CD4-positive, alpha-beta T cell treated with Interleukin-2 at 100 ng/mL for 4 hours (primary cell): ENCODE measurements around the gene ABCB11.

ENCODE experiments used
- DNase-seq: peaks from one replicate; pipeline ENCODE4 v3.0.0-alpha.2; 2020; ENCODE audit warnings: low spot score

The ABCB11 gene

DNA sequence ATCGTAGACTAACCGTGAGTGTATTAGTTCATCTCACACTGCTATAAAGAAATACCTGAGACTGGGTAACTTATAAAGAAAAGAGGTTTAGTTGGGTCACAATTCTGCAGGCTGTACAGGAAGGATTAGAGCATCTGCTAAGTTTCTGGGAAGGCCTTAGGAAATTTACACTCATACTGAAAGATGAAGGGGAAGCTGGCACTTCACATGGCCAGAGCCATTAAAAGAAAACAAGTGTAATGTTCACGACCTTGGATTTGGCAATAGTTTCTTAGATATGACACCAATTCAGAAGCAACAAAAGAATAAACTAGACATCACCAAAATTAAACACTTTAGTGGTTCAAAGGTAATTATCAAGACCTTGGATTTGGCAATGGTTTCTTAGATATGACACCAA is 23.8 kb downstream of the ABCB11 start:
- no peak for DNase-seq

DNA sequence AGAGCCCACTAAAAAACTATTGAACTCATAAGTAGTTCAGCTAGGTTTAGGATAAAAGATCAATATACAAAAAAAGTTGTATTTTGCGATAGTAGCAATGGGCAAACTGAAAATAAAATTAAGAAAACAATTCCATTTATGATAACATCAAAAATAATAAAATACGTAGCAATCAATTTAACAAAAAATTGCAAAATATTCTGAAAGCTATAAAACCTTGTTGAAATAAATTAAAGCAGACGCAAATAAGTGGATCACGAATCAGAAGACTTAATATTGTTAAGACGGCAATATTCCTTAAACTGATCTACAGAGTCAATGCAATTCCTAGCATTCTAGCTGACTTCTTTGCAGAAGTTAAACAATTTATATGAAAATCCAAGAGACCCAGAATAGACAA is 24.5 kb downstream of the ABCB11 start:
- no peak for DNase-seq

GRCh38 chr2:169005994-169006393 is 25.1 kb downstream of the ABCB11 start:
- DNase-seq = no peak

GRCh38 chr2:169005080-169005598 is 26.0 kb downstream of the ABCB11 start:
- no peak for DNase-seq

GRCh38 chr2:169002161-169002738 is 28.9 kb downstream of the ABCB11 start:
- DNase-seq = no peak

DNA sequence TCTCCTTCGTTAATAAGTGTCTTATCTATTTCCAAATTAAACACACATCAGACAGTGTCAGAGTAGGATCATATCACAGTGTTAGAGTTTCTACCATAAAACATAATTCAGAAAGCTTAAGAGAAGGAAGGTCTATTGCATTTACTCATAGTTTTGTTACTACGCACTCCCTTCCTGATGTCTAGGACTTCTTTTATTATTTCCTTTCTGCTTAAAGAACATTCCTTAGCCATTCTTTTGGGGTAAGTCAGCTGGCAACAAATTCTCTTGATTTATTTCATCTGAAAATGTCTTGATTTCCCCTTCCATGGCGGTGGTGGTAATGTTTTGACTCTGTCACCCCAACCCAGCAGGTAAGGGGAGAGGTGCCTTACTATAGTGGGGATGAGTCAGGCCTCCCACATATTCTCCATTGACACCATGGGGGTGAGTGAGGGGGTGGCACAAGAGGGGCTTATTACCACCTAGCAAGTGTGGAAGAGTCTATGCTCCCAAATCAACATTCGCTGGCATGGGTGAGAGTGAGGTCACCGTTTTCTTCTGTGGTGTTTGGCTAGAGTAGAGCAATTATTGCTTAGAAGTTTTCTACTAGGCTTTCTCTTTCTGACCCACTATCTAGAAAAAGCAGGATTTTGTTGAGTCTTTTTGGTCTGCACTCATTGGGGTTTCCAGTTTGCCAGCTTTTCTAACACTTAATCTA is 29.9 kb downstream of the ABCB11 start:
- DNase-seq = no peak

GRCh38 chr2:168999668-169000213 is 31.4 kb downstream of the ABCB11 start:
- no peak for DNase-seq

DNA sequence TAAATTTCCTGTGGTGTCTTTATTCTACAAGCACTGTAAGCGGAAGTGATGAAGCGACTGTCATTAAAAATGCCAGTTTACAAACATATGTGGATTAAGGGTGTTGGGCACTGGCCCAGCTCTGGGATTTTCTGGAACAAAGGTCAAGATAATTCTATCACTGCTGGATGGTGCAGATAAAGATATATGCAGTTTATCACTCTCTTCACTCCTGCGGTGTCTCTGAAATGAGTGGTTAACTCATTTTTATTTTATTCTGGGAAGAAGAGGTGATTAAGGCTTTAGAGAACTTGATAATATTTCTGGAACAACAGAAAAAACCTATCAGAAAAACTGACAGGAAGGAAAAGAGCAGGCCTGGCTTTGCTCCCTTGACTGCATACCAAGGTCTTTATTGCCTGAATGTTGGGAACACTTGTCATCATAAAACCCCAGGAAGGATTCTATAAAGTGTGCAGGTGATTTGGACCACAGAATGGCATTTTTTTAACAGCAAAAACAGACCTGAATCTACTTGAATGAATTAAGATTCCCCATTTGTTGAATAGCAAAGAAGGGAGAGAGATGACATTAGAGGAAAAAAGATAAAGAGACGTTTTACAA is 32.4 kb downstream of the ABCB11 start:
- no peak for DNase-seq

GRCh38 chr2:168997794-168998193 is 33.3 kb downstream of the ABCB11 start:
- no peak for DNase-seq

GRCh38 chr2:168997118-168997521 is 34.0 kb downstream of the ABCB11 start:
- DNase-seq = no peak

GRCh38 chr2:168995744-168996143 is 35.4 kb downstream of the ABCB11 start:
- no peak for DNase-seq

DNA sequence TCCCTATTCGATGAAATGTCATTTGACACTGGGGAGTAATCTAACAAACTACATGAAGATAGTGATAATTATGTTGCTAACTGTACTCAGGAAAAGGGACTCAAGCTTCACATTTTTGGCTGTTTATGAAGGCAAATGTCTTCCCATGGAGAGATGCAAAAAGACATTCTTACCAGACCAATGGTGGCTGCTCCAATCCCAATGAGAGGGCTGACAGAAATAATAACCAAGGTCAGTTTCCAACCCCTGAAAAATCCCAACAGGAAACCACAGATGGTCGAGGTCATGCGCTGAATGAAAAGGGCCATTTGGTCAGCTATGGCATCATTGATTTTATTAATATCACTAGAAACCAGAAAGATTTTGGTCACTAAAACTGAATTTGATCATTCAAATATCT is 37.6 kb downstream of the ABCB11 start:
- DNase-seq = no peak

DNA sequence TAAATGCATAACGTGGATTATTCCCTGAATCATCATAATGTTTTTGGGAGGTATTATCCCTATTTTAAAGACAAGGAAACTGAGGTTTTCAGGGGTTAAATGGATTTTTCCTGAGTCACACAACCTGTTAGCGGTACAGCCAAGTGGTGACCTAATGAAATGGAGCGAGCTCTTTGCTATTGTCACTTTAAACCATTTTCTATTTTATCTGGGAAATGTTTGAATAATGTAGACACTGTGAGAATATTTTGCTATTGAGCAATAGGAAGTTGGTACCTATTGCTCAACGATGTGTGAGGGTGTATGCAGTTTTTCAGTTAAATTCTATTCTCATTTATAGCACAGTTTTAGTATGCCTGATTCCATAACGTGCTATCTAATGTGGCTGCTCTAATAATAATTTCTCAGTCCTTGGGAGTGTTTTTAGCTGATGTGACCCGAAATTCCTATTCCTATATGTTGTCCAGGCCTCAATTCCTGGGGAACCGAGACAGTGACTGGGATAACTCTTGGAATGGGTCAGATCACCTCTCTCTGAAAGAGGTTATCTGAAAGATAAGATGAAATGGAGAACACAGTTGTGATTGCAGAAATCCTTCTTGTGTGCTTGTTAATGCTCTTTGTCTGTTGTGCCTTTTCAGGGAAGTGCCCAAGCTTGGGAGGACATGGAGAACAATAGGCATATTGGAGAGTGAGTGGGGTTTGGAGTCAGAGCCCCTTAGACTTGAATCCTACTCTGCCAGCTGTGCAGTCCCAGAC is 38.4 kb downstream of the ABCB11 start:
- no peak for DNase-seq

GRCh38 chr2:168992026-168992425 is 39.1 kb downstream of the ABCB11 start:
- DNase-seq = no peak

GRCh38 chr2:168988755-168989154 is 42.4 kb downstream of the ABCB11 start:
- no peak for DNase-seq

- DNase-seq = no peak
Observed at GRCh38 chr2:168986398-168986943, 44.7 kb downstream of the ABCB11 start.

- no peak for DNase-seq
Observed at GRCh38 chr2:168981651-168982050, 49.5 kb downstream of the ABCB11 start.

GRCh38 chr2:168978461-168978861 is 52.7 kb downstream of the ABCB11 start:
- DNase-seq = no peak

GRCh38 chr2:168977608-168978007 is 53.5 kb downstream of the ABCB11 start:
- no peak for DNase-seq

GRCh38 chr2:168976034-168976654 is 55.0 kb downstream of the ABCB11 start:
- DNase-seq = no peak

GRCh38 chr2:168974428-168974827 is 56.7 kb downstream of the ABCB11 start:
- no peak for DNase-seq

- no peak for DNase-seq
Observed at GRCh38 chr2:168971261-168971660, 59.9 kb downstream of the ABCB11 start.
